Measurements from ENCODE around the gene GPC5.

GPC5 gene

DNA sequence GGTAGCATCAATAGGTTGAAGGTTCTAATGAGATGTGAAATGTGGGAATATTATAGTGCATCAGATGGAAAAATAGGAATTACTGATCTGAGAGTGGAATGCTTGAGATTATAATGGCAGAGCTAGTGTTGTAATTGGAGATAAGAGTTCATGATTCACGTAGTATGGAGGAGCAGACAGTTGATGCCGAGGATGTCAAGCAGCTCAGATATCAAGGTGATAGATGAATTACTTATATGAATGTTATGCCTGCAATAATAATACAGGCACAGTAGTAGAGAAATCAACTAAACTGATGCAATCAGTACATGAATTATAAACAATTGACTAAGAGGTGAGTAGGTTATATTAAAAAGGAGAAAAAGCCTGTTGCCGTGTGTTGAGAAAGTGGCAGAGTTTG, 1035.0 kb downstream of the GPC5 start:
- TF ChIP-seq EZH2phosphoT487 (IDR thresholded peaks at IDR 0.05; ENCODE audit: low read depth) (no peak), CTCF (IDR thresholded peaks at IDR 0.05; ENCODE audit: low read depth, low read length) (no peak)
- Histone ChIP-seq H3K4me2 (ENCODE audit: low read length) (no peak overlapping the region), H3K79me2 (ENCODE audit: low read length) (no peaks in the 10 kb centered on the region), H3K27ac (ENCODE audit: low read length) (no peak overlapping the region), H3K4me1 (ENCODE audit: low read length) (no peaks in the 10 kb centered on the region), H4K20me1 (ENCODE audit: insufficient read depth, low read length) (no peaks in the 10 kb centered on the region), H2AFZ (ENCODE audit: low read depth, low read length) (no peak overlapping the region), H3K9me3 (ENCODE audit: insufficient read depth, low read length) (no peaks in the 10 kb centered on the region), H3K4me3 (ENCODE audit: low read length) (no peak overlapping the region), H3K36me3 (replicated peaks; ENCODE audit: low read depth, low read length) (no peaks in the 10 kb centered on the region), H3K27me3 (ENCODE audit: low read depth, low read length) (no peaks in the 10 kb centered on the region), H3K9ac (ENCODE audit: low read length) (no peak overlapping the region)

GRCh38 chr13:92433963-92434362, 1035.5 kb downstream of the GPC5 start:
- H3K4me1 ChIP-seq (ENCODE audit: low read length), result no peaks in the 10 kb centered on the region
- TF ChIP-seq CTCF (IDR thresholded peaks at IDR 0.05; ENCODE audit: low read depth, low read length) (no peak), EZH2phosphoT487 (IDR thresholded peaks at IDR 0.05; ENCODE audit: low read depth) (no peak)
- no peaks in the 10 kb centered on the region for H3K79me2 ChIP-seq (ENCODE audit: low read length)
- H3K9ac ChIP-seq (ENCODE audit: low read length), result no peak overlapping the region
- H3K27me3 ChIP-seq (ENCODE audit: low read depth, low read length), result no peaks in the 10 kb centered on the region
- H3K4me2 ChIP-seq (ENCODE audit: low read length), result no peak overlapping the region
- H3K27ac ChIP-seq (ENCODE audit: low read length), result no peak overlapping the region
- no peak overlapping the region for H2AFZ ChIP-seq (ENCODE audit: low read depth, low read length)
- H3K9me3 ChIP-seq (ENCODE audit: insufficient read depth, low read length), result no peaks in the 10 kb centered on the region
- H3K4me3 ChIP-seq (ENCODE audit: low read length), result no peak overlapping the region
- no peaks in the 10 kb centered on the region for H3K36me3 ChIP-seq (replicated peaks; ENCODE audit: low read depth, low read length)
- H4K20me1 ChIP-seq (ENCODE audit: insufficient read depth, low read length), result no peaks in the 10 kb centered on the region

DNA sequence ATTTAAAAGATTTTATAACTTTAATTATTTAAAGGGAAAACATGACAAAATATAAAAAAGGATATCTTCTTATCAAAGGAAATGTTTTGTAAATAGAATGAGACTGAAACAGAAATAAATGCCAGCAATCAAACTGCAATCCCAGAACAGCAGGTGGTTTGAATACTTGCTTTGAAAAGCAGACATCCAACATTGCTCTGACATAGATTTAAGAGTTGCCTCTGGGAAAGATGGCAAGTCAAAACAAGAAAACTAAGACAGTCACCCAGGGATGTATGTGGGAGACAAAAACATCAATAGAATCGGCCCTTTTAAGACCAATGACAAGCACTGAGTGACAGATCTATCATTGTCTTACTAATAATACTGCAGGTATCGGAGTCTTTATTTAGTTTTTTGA, 1038.5 kb downstream of the GPC5 start:
- Histone ChIP-seq H2AFZ (ENCODE audit: low read depth, low read length) (0 out of 2 replicates have a peak overlapping the region, but pooled peaks have one; percentile 20), H3K9me3 (ENCODE audit: insufficient read depth, low read length) (no peaks in the 10 kb centered on the region), H3K36me3 (replicated peaks; ENCODE audit: low read depth, low read length) (no peaks in the 10 kb centered on the region), H3K9ac (ENCODE audit: low read length) (no peak overlapping the region), H3K27me3 (ENCODE audit: low read depth, low read length) (no peaks in the 10 kb centered on the region), H4K20me1 (ENCODE audit: insufficient read depth, low read length) (no peaks in the 10 kb centered on the region), H3K79me2 (ENCODE audit: low read length) (no peaks in the 10 kb centered on the region), H3K4me2 (ENCODE audit: low read length) (no peak overlapping the region), H3K27ac (ENCODE audit: low read length) (no peak overlapping the region), H3K4me3 (ENCODE audit: low read length) (no peak overlapping the region), H3K4me1 (ENCODE audit: low read length) (no peaks in the 10 kb centered on the region)
- TF ChIP-seq CTCF (IDR thresholded peaks at IDR 0.05; ENCODE audit: low read depth, low read length) (no peak), EZH2phosphoT487 (IDR thresholded peaks at IDR 0.05; ENCODE audit: low read depth) (no peak)

DNA sequence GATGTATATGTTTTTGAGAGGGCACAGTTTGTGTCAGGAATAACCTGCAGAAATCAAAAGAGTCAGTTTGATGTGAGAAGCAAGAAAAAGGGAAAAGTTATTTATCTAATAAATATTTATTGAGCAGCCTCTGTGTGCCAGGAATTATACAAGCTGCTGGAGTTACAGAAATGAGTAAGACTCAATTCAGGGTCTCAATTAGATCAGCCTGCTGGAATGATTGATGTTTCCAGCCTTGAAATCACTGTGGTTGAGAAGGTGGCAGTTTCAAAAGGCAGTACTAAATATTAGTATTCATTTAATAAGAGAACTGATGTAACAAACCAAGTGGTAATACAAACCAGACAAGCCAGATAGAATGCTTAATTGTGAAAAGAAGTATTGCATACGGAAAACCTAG, 1045.8 kb downstream of the GPC5 start:
- no peaks in the 10 kb centered on the region for H3K79me2 ChIP-seq (ENCODE audit: low read length)
- no peak overlapping the region for H3K4me3 ChIP-seq (ENCODE audit: low read length)
- H3K27me3 ChIP-seq (ENCODE audit: low read depth, low read length), result no peaks in the 10 kb centered on the region
- H3K4me2 ChIP-seq (ENCODE audit: low read length), result no peak overlapping the region
- no peak overlapping the region for H2AFZ ChIP-seq (ENCODE audit: low read depth, low read length)
- H3K9me3 ChIP-seq (ENCODE audit: insufficient read depth, low read length), result no peaks in the 10 kb centered on the region
- no peaks in the 10 kb centered on the region for H3K36me3 ChIP-seq (replicated peaks; ENCODE audit: low read depth, low read length)
- H3K9ac ChIP-seq (ENCODE audit: low read length), result no peak overlapping the region
- no peaks in the 10 kb centered on the region for H4K20me1 ChIP-seq (ENCODE audit: insufficient read depth, low read length)
- H3K4me1 ChIP-seq (ENCODE audit: low read length), result no peaks in the 10 kb centered on the region
- TF ChIP-seq EZH2phosphoT487 (IDR thresholded peaks at IDR 0.05; ENCODE audit: low read depth) (no peak), CTCF (IDR thresholded peaks at IDR 0.05; ENCODE audit: low read depth, low read length) (no peak)
- H3K27ac ChIP-seq (ENCODE audit: low read length), result no peak overlapping the region

Measured in OCI-LY3 (cell line).